H1 (cell line): Measurements from ENCODE around the gene LILRA1. TPM values are rescaled to one million over a fixed set of nuclear protein-coding genes. Genes with fewer than 3 reads are reported as not detected.
"Not testable (repeated sequence)": the region's sequence is repeated elsewhere in the genome, so short reads cannot be mapped to it uniquely, and the experiment has no call there.

Experiments
- CTCF ChIA-PET: fragments of 300-600 bp; sonication (Branson Sonifier 250); formaldehyde crosslinking; loops from one replicate; lab custom pipeline; 2021; ENCODE audit not compliant: partially characterized antibody; lab: Charles Lee
- POLR2A ChIA-PET: fragments of 300-600 bp; sonication (Branson Sonifier 250); formaldehyde crosslinking; loops from one replicate; lab custom pipeline; 2021; ENCODE audit warnings: inconsistent platforms; ENCODE audit not compliant: partially characterized antibody; lab: Charles Lee
- DNase-seq, 2 experiments: peaks; one replicate each; pipeline versions ENCODE4 v3.0.0 to v3.0.0-alpha.2; 2010 to 2022; ENCODE audit warnings: low spot score in 2 of 2, low read depth in 1 of 2, mixed read lengths in 1 of 2
- FAIRE-seq: peaks from 2 replicates; lab custom pipeline; 2011; peaks lifted over from hg19 to GRCh38; lab: Jason Lieb, UNC
- H2AFZ ChIP-seq: 2 replicates; pipeline ENCODE4 v1.8.1; 2012; ENCODE audit warnings: low read length, inconsistent platforms
- H2AK5ac ChIP-seq: 2 replicates; pipeline ENCODE4 v1.6.1; 2013; ENCODE audit warnings: low read depth, low read length
- H2BK120ac ChIP-seq: replicated peaks from 2 replicates; pipeline ENCODE3; 2013; ENCODE audit warnings: low read depth, low read length, inconsistent platforms
- H2BK12ac ChIP-seq: 2 replicates; pipeline ENCODE4 v1.6.1; 2013; ENCODE audit warnings: low read depth, low read length
- H2BK15ac ChIP-seq: 2 replicates; pipeline ENCODE4 v1.6.1; 2013; ENCODE audit warnings: low read length
- H2BK20ac ChIP-seq: 2 replicates; pipeline ENCODE4 v1.6.1; 2013; ENCODE audit warnings: low read length
- H2BK5ac ChIP-seq: 2 replicates; pipeline ENCODE4 v1.6.1; 2013; ENCODE audit warnings: low read depth, low read length
- H3K14ac ChIP-seq: 2 replicates; pipeline ENCODE4 v1.6.1; 2013; ENCODE audit warnings: inconsistent platforms; ENCODE audit not compliant: insufficient read length
- H3K18ac ChIP-seq: 2 replicates; pipeline ENCODE4 v1.6.1; 2013; ENCODE audit warnings: low read length; ENCODE audit errors: extremely low read depth
- H3K23ac ChIP-seq: 2 replicates; pipeline ENCODE4 v1.6.1; 2013; ENCODE audit warnings: inconsistent platforms; ENCODE audit not compliant: insufficient read length
- H3K23me2 ChIP-seq: 2 replicates; pipeline ENCODE4 v1.6.1; 2013; ENCODE audit warnings: low read depth, low read length
- H3K27ac ChIP-seq: 2 replicates; pipeline ENCODE4 v1.6.1; 2011; ENCODE audit warnings: low read depth, low read length, inconsistent platforms
- H3K27me3 ChIP-seq, 4 experiments: replicated peaks in 1 of 4; 1 replicate in 1 of 4; 2 replicates in 3 of 4; pipeline versions ENCODE4 v1.6.1 to v1.8.1; 2011 to 2013; ENCODE audit warnings: low read length in 3 of 4, mild to moderate bottlenecking in 3 of 4, inconsistent platforms in 2 of 4, mixed read lengths in 2 of 4, moderate library complexity in 1 of 4; ENCODE audit not compliant: control insufficient read depth in 3 of 4, insufficient read depth in 3 of 4; ENCODE audit errors: extremely low read depth in 1 of 4
- H3K36me3 ChIP-seq, 4 experiments: 2 replicates each; pipeline versions ENCODE4 v1.6.1 to v1.8.1; 2011 to 2013; ENCODE audit warnings: mild to moderate bottlenecking in 4 of 4, low read length in 3 of 4, moderate library complexity in 2 of 4, control low read depth in 1 of 4, inconsistent platforms in 1 of 4; ENCODE audit not compliant: insufficient read depth in 4 of 4, control insufficient read depth in 2 of 4
- H3K4ac ChIP-seq: replicated peaks from 2 replicates; pipeline ENCODE3; 2013; ENCODE audit warnings: low read length, low read depth, mixed read lengths, inconsistent platforms; ENCODE audit not compliant: insufficient read length
- H3K4me1 ChIP-seq, 4 experiments: replicated peaks in 1 of 4; 1 replicate in 1 of 4; 2 replicates in 3 of 4; pipeline versions ENCODE4 v1.6.1 to v1.8.1; 2011 to 2013; ENCODE audit warnings: low read length in 3 of 4, inconsistent platforms in 2 of 4, mixed read lengths in 1 of 4; ENCODE audit not compliant: insufficient read depth in 4 of 4, control insufficient read depth in 3 of 4
- H3K4me2 ChIP-seq, 2 experiments: 2 replicates each; pipeline versions ENCODE4 v1.6.1 to v1.8.1; 2011 to 2013; ENCODE audit warnings: low read depth in 2 of 2, low read length in 2 of 2, control low read depth in 1 of 2, inconsistent platforms in 1 of 2, mild to moderate bottlenecking in 1 of 2; ENCODE audit not compliant: insufficient read depth in 1 of 2
- H3K4me3 ChIP-seq, 4 experiments: fragments of 200-600, 300-600 bp in 1 of 4; sonication (generic), shearing (Covaris generic), sonication (Bioruptor Twin) in 1 of 4; 2 replicates each; pipeline versions ENCODE4 v1.5.1 to v1.8.1; 2011 to 2016; ENCODE audit warnings: low read length in 4 of 4, low read depth in 3 of 4, control low read depth in 2 of 4, inconsistent platforms in 2 of 4, mild to moderate bottlenecking in 2 of 4, mixed read lengths in 1 of 4, moderate library complexity in 1 of 4; ENCODE audit not compliant: insufficient read depth in 2 of 4; ENCODE audit errors: extremely low read depth in 1 of 4
- H3K56ac ChIP-seq: replicated peaks from 2 replicates; pipeline ENCODE3; 2013; ENCODE audit warnings: low read depth, mild to moderate bottlenecking, mixed read lengths, low read length, inconsistent platforms; ENCODE audit not compliant: insufficient read length
- H3K79me1 ChIP-seq: 2 replicates; pipeline ENCODE4 v1.6.1; 2013; ENCODE audit warnings: low read depth, low read length, control low read depth
- H3K79me2 ChIP-seq, 2 experiments: 2 replicates each; pipeline versions ENCODE4 v1.6.1 to v1.8.1; 2012 to 2013; ENCODE audit warnings: low read length in 2 of 2, mild to moderate bottlenecking in 2 of 2, inconsistent platforms in 1 of 2; ENCODE audit not compliant: insufficient read depth in 2 of 2, control insufficient read depth in 1 of 2
- H3K9ac ChIP-seq, 4 experiments: replicated peaks in 1 of 4; 1 replicate in 1 of 4; 2 replicates in 3 of 4; pipeline versions ENCODE4 v1.6.1 to v1.8.1; 2011 to 2013; ENCODE audit warnings: low read depth in 3 of 4, low read length in 3 of 4, control low read depth in 2 of 4, mild to moderate bottlenecking in 2 of 4, moderate library complexity in 2 of 4, inconsistent platforms in 1 of 4; ENCODE audit errors: extremely low read depth in 1 of 4
- H3K9me3 ChIP-seq, 2 experiments: 2 replicates each; pipeline versions ENCODE4 v1.6.1 to v1.8.1; 2012 to 2013; ENCODE audit warnings: mild to moderate bottlenecking in 2 of 2, moderate library complexity in 2 of 2, control low read depth in 1 of 2, inconsistent platforms in 1 of 2, low read depth in 1 of 2, low read length in 1 of 2, mixed read lengths in 1 of 2; ENCODE audit not compliant: insufficient read depth in 2 of 2
- H4K20me1 ChIP-seq, 2 experiments: replicated peaks in 1 of 2; 2 replicates each; pipeline versions ENCODE3 to v1.8.1; 2011 to 2013; ENCODE audit warnings: inconsistent platforms in 2 of 2, low read length in 2 of 2, mild to moderate bottlenecking in 1 of 2; ENCODE audit not compliant: insufficient read depth in 2 of 2, control insufficient read depth in 1 of 2
- H4K5ac ChIP-seq: 2 replicates; pipeline ENCODE4 v1.6.1; 2013; ENCODE audit warnings: low read length, low read depth, mixed read lengths, inconsistent platforms; ENCODE audit not compliant: insufficient read length
- H4K8ac ChIP-seq: 2 replicates; pipeline ENCODE4 v1.8.0; 2013; ENCODE audit warnings: mild to moderate bottlenecking, moderate library complexity, low read length, inconsistent platforms; ENCODE audit not compliant: insufficient read depth; ENCODE audit errors: extremely low read depth
- H4K91ac ChIP-seq: replicated peaks from 2 replicates; pipeline ENCODE3; 2013; ENCODE audit warnings: low read length, mixed read lengths, inconsistent platforms; ENCODE audit not compliant: insufficient read length
- NRF1 ChIP-seq: IDR thresholded peaks from 2 replicates; pipeline ENCODE4 v1.6.1; 2011; ENCODE audit warnings: mild to moderate bottlenecking, low read depth, low read length, improper control_type of control experiment
- WGBS, 2 experiments: shearing (Covaris generic) in 1 of 2; methylation state at CpG; one replicate each; pipeline versions ENCODE4 v1.1.6 to v1.1.7; 2013 to 2015; ENCODE audit warnings: low lambda C conversion rate in 2 of 2, mixed read lengths in 2 of 2, inconsistent platforms in 1 of 2, low coverage in 1 of 2, missing lambda C conversion rate in 1 of 2; ENCODE audit not compliant: insufficient replicate concordance in 2 of 2, insufficient coverage in 1 of 2, insufficient read length in 1 of 2; ENCODE audit errors: extremely low coverage in 1 of 2, missing lambda C conversion rate in 1 of 2; 5-methylcytosine and 5-hydroxymethylcytosine counted together
- polyA plus RNA-seq, 7 experiments: library from polyadenylated mRNA; depleted of rRNA in 3 of 7; stranded (reverse) in 5 of 7; unstranded in 2 of 7; fragments of >200 nt in 5 of 7; fragments of 200-250 nt in 2 of 7; gene quantifications; 1 replicate in 5 of 7; 2 replicates in 1 of 7; 4 replicates in 1 of 7; pipeline versions ENCODE4 v1.2.1 to v1.2.3, GENCODE V29; 2011 to 2013; ENCODE audit warnings: missing spikeins in 2 of 7, mixed read lengths in 2 of 7
- total RNA-seq: library from RNA; stranded (reverse); fragmentation: NEBNext Ultra II Directional; extraction: Animal tissue kit (Norgen Biotek cat#: 25700); gene quantifications from 2 replicates; pipeline ENCODE4 v1.2.1, GENCODE V29; 2021
- TF ChIP-seq, protein P1 (sequence below): IDR thresholded peaks from 2 replicates; pipeline ENCODE4 v1.6.1; 2011; ENCODE audit warnings: low read depth, mild to moderate bottlenecking, low read length; ENCODE audit not compliant: insufficient read depth

Gene LILRA1
- total and polyA plus RNA-seq, 2 of the 8 experiments (the other 6 are each of a cell fraction or from before 2014, with no cell fraction given), result not detected

DNA sequence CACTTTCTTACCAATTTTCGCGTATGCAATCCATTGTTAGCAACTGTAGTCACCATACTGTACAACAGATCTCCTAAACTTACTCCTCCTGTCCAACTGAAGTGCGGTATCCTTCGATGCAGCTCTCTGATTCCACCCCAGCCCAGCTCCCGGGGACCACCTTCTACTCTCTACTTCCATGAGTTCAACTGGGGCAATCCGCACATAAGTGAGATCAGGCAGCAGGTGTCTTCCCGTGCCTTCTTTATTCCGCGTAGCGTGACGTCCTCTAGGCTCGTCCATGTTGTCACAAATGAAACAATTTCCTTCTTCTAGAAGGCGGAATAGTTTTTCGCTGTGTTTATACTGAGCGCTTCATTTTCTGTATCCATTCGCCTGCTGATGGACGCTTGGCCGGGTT lies 45.3 kb downstream of the LILRA1 start (continued):
- TF ChIP-seq, protein P1, sequence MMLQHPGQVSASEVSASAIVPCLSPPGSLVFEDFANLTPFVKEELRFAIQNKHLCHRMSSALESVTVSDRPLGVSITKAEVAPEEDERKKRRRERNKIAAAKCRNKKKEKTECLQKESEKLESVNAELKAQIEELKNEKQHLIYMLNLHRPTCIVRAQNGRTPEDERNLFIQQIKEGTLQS, result no peak
- TF ChIP-seq NRF1, result no peak

DNA sequence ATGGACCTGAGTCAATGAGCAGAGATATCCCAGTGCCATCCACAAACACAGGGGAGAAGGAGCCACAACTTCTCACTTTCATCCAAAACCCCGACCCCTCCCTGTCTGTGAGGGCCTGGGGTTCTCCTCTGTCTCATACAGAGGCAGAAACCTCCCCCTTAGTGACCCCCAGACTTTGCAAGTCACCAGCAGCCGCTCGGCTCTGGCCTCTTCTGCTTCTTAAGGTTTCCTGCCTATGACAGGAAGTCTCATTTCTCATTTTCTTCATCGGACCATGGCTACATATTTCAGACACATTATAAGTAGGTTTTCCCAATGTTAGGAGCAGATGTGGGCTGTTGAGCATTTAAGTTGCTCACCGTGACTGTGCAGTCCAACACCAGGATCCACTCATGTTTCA lies 49.5 kb downstream of the LILRA1 start:
- H3K27me3 ChIP-seq, H2BK15ac ChIP-seq, H3K18ac ChIP-seq, H4K20me1 ChIP-seq, H3K79me2 ChIP-seq, H3K36me3 ChIP-seq, H4K5ac ChIP-seq, H3K4me2 ChIP-seq, H3K23ac ChIP-seq, POLR2A ChIA-PET, H3K4ac ChIP-seq, H3K79me1 ChIP-seq, H3K56ac ChIP-seq, H3K4me3 ChIP-seq, H2BK120ac ChIP-seq, H2AK5ac ChIP-seq, DNase-seq, H3K4me1 ChIP-seq, H2BK20ac ChIP-seq, H3K9ac ChIP-seq, H2AFZ ChIP-seq, H4K91ac ChIP-seq, H2BK12ac ChIP-seq, H3K27ac ChIP-seq, H2BK5ac ChIP-seq, CTCF ChIA-PET, FAIRE-seq, H4K8ac ChIP-seq, H3K14ac ChIP-seq, H3K23me2 ChIP-seq: not testable (repeated sequence)
- WGBS, 2 experiments, result 85% methylated on average over 5 of the region's 5 CpGs; no CpG with 5 or more reads in 1 of the 2 experiments
- peaks cover 42 to 65% of the 10 kb centered on the region in 2 experiments for H3K9me3 ChIP-seq
